DOHH2 (cell line): ENCODE results near the gene PHPT1.

ENCODE experiments used
- EZH2phosphoT487 ChIP-seq: fragments of 200-600 bp; sonication (generic); IDR thresholded peaks from 2 replicates; pipeline ENCODE4 v1.6.1; 2017; ENCODE audit warnings: borderline replicate concordance, mild to moderate bottlenecking, antibody characterized with exemption, low read length, moderate library complexity, mixed read lengths
- TF ChIP-seq, protein P1 (sequence below): fragments of 200-600 bp; sonication (generic); IDR thresholded peaks from one replicate; pipeline ENCODE4 v1.5.1; 2014; ENCODE audit warnings: antibody characterized with exemption, mild to moderate bottlenecking, low read depth, low read length; ENCODE audit not compliant: poor library complexity, severe bottlenecking

- TF ChIP-seq, protein P1, sequence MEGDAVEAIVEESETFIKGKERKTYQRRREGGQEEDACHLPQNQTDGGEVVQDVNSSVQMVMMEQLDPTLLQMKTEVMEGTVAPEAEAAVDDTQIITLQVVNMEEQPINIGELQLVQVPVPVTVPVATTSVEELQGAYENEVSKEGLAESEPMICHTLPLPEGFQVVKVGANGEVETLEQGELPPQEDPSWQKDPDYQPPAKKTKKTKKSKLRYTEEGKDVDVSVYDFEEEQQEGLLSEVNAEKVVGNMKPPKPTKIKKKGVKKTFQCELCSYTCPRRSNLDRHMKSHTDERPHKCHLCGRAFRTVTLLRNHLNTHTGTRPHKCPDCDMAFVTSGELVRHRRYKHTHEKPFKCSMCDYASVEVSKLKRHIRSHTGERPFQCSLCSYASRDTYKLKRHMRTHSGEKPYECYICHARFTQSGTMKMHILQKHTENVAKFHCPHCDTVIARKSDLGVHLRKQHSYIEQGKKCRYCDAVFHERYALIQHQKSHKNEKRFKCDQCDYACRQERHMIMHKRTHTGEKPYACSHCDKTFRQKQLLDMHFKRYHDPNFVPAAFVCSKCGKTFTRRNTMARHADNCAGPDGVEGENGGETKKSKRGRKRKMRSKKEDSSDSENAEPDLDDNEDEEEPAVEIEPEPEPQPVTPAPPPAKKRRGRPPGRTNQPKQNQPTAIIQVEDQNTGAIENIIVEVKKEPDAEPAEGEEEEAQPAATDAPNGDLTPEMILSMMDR = no peak
- no peak for TF ChIP-seq EZH2phosphoT487
These were observed 19.8 kb upstream of the PHPT1 start for GRCh38 chr9:136829412-136829811.
